Measurements from ENCODE around the gene ZNF688.

Gene ZNF688

DNA sequence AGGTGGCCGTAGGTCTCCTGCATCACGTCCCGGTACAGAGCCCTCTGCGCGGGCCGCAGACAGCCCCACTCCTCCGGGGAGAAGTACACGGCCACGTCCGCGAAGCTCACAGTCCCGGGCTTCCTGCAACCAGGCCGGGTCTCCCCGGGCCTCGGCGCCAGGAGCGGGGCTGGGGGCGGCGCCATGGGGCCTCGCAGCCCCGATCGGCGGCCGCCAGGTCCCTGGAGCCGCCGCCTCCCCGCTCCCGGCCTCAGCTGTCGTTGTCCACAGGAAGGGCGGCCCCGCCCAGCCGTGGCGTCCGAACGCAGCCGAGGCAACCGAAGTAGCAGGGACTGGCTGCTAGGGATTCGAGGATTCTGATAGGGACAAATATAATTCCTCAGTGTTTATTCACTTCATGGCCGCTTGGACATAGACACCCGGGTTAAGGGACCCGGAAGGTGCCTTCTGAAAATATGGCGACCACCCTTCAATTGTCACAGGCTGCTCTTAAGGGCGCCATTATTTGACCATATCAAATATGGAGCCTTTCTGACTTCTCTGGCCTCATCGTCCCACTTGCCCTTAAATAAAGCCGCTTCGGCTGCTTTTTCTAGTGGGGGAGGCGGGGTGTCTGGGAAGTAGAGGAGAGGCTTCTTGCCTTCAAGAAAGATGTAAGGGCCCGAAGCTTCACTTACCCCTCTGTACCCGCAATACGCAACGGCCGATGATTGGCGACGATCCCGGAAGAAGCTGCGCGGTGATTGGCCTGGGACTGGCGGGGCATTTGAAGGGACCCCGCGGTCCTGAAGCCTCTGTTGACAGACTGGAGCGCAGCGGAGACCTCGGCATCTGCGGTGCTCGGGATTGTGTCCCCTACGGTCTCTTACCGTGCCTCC, at the start of gene ZNF688:
Gene ZNF688, minus strand, starts transcription at position 270 of the 878 bp plus-strand sequence. Its CDS starts 85 bp downstream, at position 185.
- Mint-ChIP-seq H3K36me3 (peaks cover 3% of the 10 kb centered on the region), H3K27ac (peak within 1 kb of the TSS; percentile 92), H3K4me1 (ENCODE audit: low read depth) (peaks cover 32% of the 10 kb centered on the region), H3K27me3 (no peaks in the 10 kb centered on the region), H3K9me3 (ENCODE audit: low read depth) (no peaks in the 10 kb centered on the region), H3K4me3 (peak within 1 kb of the TSS; percentile 93)

DNA sequence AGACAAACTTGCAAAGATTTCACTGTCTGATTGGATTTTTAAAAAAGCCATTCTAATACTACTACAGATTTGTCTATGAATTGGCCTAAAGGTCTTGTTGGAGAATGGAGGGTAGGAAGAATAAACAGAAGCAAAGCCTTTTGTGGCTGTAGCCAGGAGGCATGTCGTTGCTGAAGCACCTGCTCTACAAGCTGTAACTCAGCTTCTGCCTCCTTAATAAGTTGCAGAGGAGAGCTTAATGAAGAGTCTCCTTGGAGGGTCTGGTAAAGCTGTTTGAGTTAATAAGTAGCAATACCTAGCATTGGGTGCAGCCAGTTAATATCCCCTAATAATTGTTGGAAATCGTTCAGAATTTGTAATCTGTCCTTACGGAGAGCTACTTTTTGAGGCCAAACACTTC, 48.7 kb upstream of the ZNF688 start:
- Mint-ChIP-seq H3K27ac (no peak overlapping the region), H3K27me3 (no peaks in the 10 kb centered on the region), H3K4me1 (ENCODE audit: low read depth) (no peaks in the 10 kb centered on the region), H3K36me3 (no peaks in the 10 kb centered on the region), H3K4me3 (no peak overlapping the region), H3K9me3 (ENCODE audit: low read depth) (no peaks in the 10 kb centered on the region)

DNA sequence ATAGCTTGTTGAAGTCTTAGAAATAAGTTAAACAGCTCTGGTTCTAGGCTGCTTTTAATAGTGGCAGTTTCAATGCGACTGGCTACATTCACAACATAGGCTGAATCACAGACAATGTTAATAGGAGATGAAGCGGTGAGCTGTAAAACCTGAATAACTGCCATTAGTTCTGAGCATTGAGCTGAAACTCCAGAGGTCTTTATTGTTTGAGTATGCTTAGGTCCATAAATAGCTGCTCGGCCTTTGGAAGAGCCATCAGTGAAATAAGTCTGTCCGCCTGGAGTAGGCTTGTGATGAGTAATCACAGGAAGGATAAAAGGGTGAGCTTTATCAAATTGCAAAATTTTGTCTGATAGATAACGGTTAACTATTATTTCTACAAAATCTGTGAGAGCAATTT, 48.1 kb upstream of the ZNF688 start:
- H3K9me3 Mint-ChIP-seq (ENCODE audit: low read depth), result no peaks in the 10 kb centered on the region
- H3K4me1 Mint-ChIP-seq (ENCODE audit: low read depth), result no peaks in the 10 kb centered on the region
- H3K4me3 Mint-ChIP-seq, result no peak overlapping the region
- no peaks in the 10 kb centered on the region for H3K27me3 Mint-ChIP-seq
- no peak overlapping the region for H3K27ac Mint-ChIP-seq
- H3K36me3 Mint-ChIP-seq, result no peaks in the 10 kb centered on the region

DNA sequence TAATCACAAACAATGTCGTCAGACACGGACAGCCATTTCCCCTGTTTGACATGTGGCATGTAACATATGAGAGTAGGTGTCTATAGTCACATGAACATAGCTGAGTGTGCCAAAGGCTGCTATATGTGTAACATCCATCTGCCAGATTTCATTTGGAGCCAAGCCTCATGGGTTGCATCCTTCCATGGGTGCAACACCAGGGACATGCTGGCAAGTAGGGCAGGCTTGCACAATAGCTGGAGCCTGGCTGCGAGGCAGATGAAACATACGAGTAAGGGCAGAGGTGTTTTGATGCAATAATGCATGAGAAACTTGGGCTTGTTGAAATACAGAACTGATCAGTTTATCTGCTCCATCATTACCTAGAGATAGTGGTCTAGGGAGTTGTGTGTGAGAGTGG, 47.7 kb upstream of the ZNF688 start:
- H3K36me3 Mint-ChIP-seq, result no peaks in the 10 kb centered on the region
- no peaks in the 10 kb centered on the region for H3K4me1 Mint-ChIP-seq (ENCODE audit: low read depth)
- no peak overlapping the region for H3K4me3 Mint-ChIP-seq
- no peak overlapping the region for H3K27ac Mint-ChIP-seq
- no peaks in the 10 kb centered on the region for H3K9me3 Mint-ChIP-seq (ENCODE audit: low read depth)
- H3K27me3 Mint-ChIP-seq, result no peaks in the 10 kb centered on the region

DNA sequence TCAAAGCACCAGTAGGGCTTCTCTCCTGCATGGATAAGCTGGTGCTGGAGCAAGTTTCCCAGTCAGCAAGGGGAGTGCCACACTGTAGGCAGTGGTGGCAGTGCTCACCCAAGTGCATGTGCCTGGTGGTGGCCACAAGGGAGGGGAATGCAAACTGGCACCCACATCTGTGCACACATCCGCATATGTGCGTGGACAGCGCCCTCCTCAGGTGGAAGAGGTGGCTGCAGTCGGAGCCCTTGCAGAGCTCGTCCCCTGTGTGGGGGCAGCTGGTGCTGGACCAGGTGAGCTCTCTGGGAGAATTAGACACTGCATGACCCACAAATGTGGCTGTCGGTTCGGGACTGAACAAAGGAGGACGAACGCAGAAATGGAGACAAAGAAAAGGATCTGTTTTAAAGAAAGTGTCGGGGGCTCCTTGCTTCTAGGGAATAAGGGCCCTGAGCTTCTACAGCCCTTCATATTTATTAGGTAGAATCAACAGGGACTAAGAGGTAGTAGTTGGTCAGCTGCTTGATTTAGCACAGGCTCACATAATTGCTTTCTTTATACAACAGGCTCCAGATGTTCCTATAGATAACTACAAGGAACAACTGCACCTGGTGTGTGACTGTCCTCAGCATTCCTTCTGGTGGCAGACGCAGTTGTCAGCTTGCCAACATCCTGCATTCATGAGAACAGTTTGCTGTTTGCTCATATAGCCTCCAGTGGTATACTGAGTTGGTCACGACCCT, 44.0 kb upstream of the ZNF688 start:
- Mint-ChIP-seq H3K36me3 (no peaks in the 10 kb centered on the region), H3K4me1 (ENCODE audit: low read depth) (peaks cover 1% of the 10 kb centered on the region), H3K9me3 (ENCODE audit: low read depth) (no peaks in the 10 kb centered on the region), H3K27ac (peak overlapping the region; percentile 5), H3K27me3 (no peaks in the 10 kb centered on the region), H3K4me3 (no peak overlapping the region)

DNA sequence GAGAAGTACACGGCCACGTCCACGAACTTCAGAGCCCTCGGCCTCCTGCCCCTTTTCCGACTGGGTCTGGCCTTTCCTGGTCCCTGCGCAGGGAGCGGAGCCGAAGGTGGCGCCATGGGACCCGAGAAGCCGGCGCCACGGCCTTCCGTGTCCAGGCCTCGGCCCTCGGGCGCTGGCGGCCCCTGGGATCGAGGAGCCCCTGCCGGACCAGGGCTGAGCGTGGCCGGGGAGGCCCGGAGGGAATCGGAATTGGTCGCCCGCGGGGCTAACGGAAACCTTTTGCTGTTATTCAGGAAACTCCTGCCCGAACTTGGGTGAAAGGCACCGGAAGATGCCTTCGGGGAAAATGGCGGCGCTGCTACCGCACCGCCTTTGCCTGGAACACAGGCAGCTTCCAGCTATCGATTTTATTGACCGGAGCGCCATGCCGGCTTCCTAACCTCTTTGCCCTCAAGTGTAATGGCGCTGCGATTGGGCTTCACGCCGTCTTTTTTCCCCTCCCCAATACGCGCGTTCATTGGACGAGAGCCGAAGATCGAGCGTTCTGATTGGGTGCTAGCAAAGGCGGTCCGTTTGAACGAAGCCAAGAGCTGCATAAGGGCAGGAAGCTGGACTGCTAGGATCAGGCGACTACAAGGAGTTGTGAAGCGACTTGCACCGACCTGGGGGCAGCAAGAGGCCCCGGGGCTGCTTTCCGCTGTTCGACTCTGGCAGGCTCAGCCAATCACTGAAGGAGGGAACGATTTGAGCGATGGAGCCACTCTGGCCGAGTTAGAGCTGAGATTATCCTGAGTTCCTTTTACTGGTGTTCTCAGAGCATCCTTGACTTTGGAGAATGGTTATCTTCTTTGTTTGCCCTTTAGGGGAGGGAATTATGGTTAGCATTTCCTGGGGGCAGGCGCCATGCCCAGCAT, 38.7 kb upstream of the ZNF688 start, which contains the start of gene ZNF689:
Gene ZNF689, minus strand, starts transcription at position 464 of the 914 bp plus-strand sequence. Its CDS starts 348 bp downstream, at position 116.
- Mint-ChIP-seq H3K36me3 (no peaks in the 10 kb centered on the region), H3K27me3 (no peaks in the 10 kb centered on the region), H3K27ac (peak within 1 kb of the TSS; percentile 99), H3K4me3 (peak within 1 kb of the TSS; percentile 95), H3K4me1 (ENCODE audit: low read depth) (peaks cover 17% of the 10 kb centered on the region), H3K9me3 (ENCODE audit: low read depth) (no peaks in the 10 kb centered on the region)

DNA sequence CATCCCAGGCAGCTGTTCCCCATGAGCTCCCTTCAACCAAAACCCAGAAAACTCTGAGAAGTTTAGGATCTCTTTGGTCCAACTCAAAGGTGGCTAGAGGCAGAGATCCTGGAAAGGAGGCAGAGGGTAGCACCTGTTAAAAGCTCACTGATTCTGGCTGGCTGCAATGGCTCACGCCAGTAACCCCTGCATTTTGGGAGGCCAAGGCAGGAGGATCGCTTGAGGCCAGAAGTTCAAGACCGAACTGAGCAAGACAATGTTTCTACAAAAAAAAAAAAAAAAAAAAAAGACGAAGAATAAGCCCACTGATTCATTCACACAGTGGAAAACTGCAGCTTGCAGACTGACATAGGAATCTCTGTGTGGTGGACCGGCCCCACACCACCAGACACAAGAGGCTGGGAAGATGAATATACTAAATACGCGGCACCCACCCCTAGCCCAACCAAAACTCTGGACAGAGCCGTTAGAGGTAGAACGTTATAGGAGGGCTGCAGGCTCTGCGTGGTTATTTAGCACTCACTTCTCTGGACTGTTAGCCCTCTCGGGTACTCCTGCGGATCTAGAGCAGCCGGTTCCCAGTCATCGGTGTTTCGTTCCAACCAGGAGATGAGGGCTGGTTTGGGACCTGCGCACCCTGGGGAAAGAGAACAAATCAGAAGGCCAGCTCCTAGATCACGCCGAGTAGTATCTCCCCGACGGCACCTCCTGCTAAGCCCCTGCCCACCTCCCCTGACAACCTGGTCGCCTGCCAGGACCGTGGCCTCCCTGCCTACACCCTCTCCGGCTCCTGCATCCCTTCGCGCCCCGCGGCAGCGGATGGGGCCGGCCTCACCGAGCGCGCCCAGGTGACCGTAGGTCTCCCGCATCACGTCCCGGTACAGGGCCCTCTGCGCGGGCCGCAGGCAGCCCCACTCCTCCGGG, 37.8 kb upstream of the ZNF688 start:
- peaks cover 17% of the 10 kb centered on the region for H3K4me1 Mint-ChIP-seq (ENCODE audit: low read depth)
- peak overlapping the region; percentile 95 for H3K4me3 Mint-ChIP-seq

DNA sequence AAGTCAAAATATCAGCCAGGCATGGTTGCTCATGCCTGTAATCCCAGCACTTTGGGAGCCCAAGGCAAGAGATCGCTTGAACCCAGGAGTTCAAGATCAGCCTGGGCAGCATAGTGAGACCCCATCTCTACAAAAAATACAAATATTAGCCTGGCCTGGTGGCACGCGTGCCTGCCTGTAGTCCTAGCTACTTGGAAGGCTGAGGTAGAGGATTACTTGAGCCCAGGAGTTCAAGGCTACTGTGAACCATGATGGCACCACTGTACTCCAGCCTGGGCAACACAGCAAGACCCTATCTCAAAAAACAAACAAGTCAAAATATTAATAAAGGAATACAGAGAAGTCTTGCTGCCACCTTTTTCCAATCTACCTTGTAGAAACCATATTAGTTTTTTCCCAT, 34.5 kb upstream of the ZNF688 start:
- Mint-ChIP-seq H3K4me3 (no peak overlapping the region), H3K4me1 (ENCODE audit: low read depth) (peaks cover 17% of the 10 kb centered on the region), H3K36me3 (no peaks in the 10 kb centered on the region), H3K27ac (no peak overlapping the region), H3K27me3 (no peaks in the 10 kb centered on the region), H3K9me3 (ENCODE audit: low read depth) (no peaks in the 10 kb centered on the region)

More for the DNA sequence above, 37.8 kb upstream of the ZNF688 start:
- no peaks in the 10 kb centered on the region for H3K9me3 Mint-ChIP-seq (ENCODE audit: low read depth)
- H3K36me3 Mint-ChIP-seq, result no peaks in the 10 kb centered on the region
- peak overlapping the region; percentile 99 for H3K27ac Mint-ChIP-seq
- no peaks in the 10 kb centered on the region for H3K27me3 Mint-ChIP-seq

DNA sequence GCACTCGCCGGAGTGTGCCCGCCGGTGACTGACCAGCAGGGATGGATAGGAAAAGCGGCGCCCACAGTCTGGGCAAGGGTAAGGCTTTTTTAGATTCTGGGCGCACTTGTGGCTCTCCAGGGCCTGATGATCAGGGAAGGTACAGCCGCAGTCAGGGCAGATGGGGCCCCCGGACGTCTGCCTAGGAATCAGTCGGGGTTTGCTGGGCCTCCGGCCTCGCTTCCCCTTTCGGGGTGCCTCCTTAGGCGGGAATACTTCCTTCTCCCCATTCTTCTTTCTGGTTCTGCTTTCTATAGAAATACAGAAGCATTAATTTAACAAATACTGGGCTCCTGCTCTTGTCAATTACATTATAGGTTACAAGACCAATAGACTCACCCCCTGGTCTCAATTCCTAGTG, 33.6 kb upstream of the ZNF688 start:
- Mint-ChIP-seq H3K4me3 (no peak overlapping the region), H3K27ac (no peak overlapping the region), H3K27me3 (no peaks in the 10 kb centered on the region), H3K36me3 (no peaks in the 10 kb centered on the region), H3K9me3 (ENCODE audit: low read depth) (no peaks in the 10 kb centered on the region), H3K4me1 (ENCODE audit: low read depth) (peaks cover 12% of the 10 kb centered on the region)

DNA sequence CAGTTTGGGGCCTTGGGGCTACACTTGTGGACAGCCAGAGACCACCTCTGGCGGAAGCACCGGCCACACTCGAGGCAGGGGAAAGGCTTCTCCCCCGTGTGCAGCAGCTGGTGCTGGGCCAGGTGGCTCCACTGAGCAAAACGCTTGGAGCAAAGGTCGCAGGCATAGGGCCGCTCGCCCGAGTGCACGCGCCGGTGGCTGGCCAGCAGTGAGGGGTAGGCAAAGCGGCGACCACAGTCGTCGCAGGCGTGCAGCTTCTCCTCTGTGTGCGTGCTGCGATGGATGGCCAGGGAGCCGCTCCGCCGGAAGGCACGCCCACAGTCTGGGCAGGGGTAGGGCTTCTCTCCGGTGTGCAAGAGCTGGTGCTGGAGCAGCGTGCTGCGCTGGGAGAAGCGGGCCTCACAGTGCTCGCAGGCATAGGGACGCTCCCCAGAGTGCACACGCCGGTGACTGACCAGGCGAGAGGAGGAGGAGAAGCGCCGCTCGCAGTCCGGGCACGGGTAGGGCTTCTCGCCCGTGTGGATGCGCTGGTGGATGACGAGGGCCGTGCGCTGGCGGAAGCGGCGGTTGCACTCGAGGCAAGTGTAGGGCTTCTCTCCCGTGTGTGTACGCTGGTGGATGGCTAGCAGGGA, 32.9 kb upstream of the ZNF688 start:
- H3K27ac Mint-ChIP-seq, result no peak overlapping the region
- H3K36me3 Mint-ChIP-seq, result no peaks in the 10 kb centered on the region
- H3K9me3 Mint-ChIP-seq (ENCODE audit: low read depth), result no peaks in the 10 kb centered on the region
- H3K4me1 Mint-ChIP-seq (ENCODE audit: low read depth), result peaks cover 12% of the 10 kb centered on the region
- H3K27me3 Mint-ChIP-seq, result no peaks in the 10 kb centered on the region
- no peak overlapping the region for H3K4me3 Mint-ChIP-seq

DNA sequence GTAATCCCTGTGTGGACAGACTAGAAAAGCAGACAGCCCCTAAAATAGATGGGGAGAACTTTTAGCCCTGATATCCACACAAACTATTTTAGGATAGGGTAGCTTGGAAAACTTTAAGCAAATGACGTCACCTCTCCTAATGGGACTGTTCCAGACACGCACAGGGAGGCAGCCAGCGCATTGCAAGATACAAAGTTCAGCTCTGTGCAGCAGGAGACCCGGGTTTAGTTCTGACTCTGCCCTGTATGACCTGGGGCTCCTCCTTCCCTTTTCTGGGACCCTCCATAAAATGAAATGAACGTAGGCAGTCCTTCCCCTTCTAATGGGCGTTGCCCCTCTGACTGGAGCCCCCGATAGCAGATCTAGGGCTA, 32.4 kb upstream of the ZNF688 start:
- Mint-ChIP-seq H3K4me3 (no peak overlapping the region), H3K4me1 (ENCODE audit: low read depth) (peaks cover 9% of the 10 kb centered on the region), H3K27ac (peak overlapping the region; percentile 22), H3K9me3 (ENCODE audit: low read depth) (no peaks in the 10 kb centered on the region), H3K27me3 (no peaks in the 10 kb centered on the region), H3K36me3 (no peaks in the 10 kb centered on the region)

DNA sequence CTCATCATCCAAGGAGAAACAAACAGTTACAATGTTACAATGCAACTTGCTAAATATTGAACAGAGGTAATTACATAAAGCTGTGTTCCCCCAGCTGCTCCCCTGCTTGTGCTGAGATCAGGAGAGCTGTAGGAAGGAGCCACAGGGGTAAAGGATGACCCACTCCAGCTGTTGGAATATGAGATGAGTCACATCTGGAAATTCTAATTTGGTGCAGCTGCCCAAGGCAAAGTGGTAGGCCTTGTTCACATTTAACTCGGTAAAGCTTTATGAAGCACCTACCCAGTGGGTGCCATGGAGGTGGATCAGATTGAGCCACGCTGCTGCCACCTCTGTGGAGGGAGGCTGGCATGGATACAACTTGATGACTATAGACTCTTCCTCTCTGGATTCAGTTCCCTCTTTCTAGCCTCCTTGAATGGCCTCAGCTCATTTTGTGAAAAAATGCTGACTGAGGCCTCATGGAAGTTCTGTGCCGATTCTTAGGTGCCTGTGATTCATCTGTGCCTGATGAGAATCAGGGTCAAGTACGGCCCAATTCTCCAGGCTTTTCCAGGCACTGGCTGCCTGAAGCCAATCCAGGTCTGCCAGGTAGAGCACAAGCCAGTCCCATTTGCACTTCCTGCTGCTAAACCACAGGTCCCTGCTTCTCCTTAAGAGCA, 31.2 kb upstream of the ZNF688 start:
- H3K4me3 Mint-ChIP-seq, result no peak overlapping the region
- H3K9me3 Mint-ChIP-seq (ENCODE audit: low read depth), result no peaks in the 10 kb centered on the region
- H3K4me1 Mint-ChIP-seq (ENCODE audit: low read depth), result peaks cover 6% of the 10 kb centered on the region
- H3K27ac Mint-ChIP-seq, result peak overlapping the region; percentile 22
- no peaks in the 10 kb centered on the region for H3K27me3 Mint-ChIP-seq
- H3K36me3 Mint-ChIP-seq, result no peaks in the 10 kb centered on the region

DNA sequence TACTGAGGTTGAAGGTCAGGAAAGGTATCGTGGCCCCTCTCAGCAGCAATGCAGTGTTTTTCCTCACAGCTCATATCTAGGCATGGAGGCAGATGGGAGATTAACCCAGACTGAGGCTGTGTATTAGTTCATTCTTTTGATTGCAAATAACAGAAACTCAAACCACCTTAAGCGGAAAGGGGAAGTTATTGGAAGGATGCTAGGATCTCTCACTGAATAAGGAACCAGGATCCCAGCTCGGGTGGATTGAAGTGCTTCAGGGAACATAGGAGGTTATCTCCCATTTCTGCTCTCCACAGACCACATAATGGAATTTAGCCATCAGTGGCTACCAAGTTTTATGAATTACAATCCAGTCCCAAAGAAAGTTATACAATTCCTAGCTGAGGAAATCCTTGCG, 30.5 kb upstream of the ZNF688 start:
- Mint-ChIP-seq H3K4me1 (ENCODE audit: low read depth) (peaks cover 4% of the 10 kb centered on the region), H3K9me3 (ENCODE audit: low read depth) (no peaks in the 10 kb centered on the region), H3K27ac (peak overlapping the region; percentile 54), H3K36me3 (no peaks in the 10 kb centered on the region), H3K27me3 (no peaks in the 10 kb centered on the region), H3K4me3 (no peak overlapping the region)

All from activated naive CD8-positive, alpha-beta T cell (primary cell).